CD4-positive, alpha-beta T cell treated with Interleukin-4 for 1 hour (primary cell): ENCODE measurements around the gene MRPL21.

Source experiments
- DNase-seq, 2 donors: peaks; one replicate each; pipeline ENCODE4 v3.0.0-alpha.2; 2020 to 2022

The MRPL21 gene

GRCh38 chr11:68903288-68904247 lies at the start of gene MRPL21, which contains the start of gene IGHMBP2:
Gene MRPL21 (minus strand): TSS chr11:68903832. CDS start chr11:68903810, 22 bp downstream.
Gene IGHMBP2 (plus strand): TSS chr11:68903891. CDS start chr11:68903953, 62 bp downstream.
- DNase-seq, result peak; percentile 81 to 84

- no peak for DNase-seq
These were observed 47.1 kb upstream of the MRPL21 start for GRCh38 chr11:68950762-68951161.

DNA sequence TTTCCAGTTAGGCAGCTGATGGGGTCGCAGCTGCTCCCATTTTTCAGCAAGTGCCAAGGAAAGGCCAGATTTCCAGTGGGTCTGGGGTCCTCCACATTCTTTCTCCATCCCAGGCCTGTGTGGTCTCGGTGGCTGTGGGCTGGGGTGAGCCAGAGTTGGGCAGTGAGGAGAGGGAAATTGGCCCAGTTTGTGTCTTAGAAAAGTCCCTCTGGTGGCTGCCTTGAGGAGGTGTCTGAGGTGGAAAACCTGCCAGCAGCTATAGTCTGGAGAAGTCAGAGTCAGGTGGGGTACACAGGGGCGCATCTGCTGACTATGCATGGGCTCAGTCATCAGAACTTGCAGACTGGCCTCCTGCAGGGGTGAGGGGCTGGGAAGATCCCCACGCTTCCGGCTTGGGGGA lies 46.6 kb upstream of the MRPL21 start:
- DNase-seq, result no peak

DNA sequence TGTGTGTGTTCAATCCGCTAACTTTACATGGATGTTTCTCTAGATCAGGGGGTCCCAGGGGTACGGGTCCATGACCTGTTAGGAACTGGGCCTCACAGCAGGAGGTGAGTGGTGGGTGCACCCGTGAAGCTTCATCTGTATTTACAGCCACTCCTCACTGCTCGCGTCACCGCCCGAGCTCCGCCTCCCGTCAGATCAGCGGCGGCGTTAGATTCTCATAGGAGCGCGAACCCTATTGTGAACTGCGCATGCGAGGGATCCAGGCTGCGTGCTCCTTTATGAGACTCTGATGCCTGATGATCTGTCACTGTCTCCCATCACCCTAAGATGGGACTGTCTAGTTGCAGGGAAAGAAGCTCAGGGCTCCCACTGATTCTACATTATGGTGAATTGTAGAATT lies 45.3 kb upstream of the MRPL21 start:
- no peak for DNase-seq

- no peak for DNase-seq
These were observed 44.9 kb upstream of the MRPL21 start for GRCh38 chr11:68948496-68948895.

DNA sequence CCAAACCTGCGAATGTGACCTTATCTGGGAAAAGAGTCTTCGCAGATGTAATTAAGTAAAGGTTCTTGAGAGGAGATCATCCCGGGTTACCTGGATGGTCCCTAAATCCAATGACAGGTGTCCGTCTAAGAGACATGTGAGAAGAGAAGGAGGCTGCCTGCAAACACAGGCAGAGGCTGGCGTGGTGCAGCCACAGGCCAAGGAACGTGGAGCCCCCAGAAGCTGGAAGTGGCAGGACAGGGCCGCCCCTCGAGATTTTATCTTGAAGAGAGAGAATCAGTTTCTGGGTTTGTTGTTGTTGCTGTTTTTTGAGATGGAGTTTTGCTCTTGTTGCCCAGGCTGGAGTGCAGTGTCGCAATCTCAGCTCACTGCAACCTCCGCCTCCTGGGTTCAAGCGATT lies 43.5 kb upstream of the MRPL21 start:
- no peak for DNase-seq

- no peak for DNase-seq
These were observed 42.9 kb upstream of the MRPL21 start for GRCh38 chr11:68946416-68947090.

- no peak for DNase-seq
These were observed 39.2 kb upstream of the MRPL21 start for GRCh38 chr11:68942751-68943271.

DNA sequence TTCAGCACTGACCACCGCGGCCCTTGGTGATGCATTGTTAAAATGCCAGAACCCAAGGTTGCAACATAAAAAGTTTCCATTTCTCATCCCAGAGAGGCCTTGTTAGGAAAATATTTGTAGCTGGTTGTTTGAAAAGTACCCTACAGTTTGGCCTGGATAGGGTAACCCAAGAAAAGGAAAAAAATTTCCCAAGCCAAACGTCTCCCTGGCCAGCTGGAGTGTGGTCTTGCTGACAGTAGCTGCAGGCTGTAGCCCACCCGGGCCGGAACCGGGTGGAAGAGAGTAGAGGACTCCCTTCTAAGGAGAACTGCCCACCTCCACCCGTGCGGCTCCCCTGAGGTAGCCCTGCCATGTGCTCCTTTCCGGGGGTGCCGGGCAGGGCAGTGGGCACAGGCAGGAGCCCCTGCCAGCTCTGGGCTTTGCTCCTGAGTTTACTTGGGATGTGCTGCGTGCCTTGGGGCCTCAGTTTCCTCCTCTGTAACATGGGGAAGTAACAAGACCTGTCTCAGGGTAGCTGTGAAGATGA lies 38.5 kb upstream of the MRPL21 start:
- DNase-seq, result no peak

- no peak for DNase-seq
These were observed 37.9 kb upstream of the MRPL21 start for GRCh38 chr11:68941324-68942094.

DNA sequence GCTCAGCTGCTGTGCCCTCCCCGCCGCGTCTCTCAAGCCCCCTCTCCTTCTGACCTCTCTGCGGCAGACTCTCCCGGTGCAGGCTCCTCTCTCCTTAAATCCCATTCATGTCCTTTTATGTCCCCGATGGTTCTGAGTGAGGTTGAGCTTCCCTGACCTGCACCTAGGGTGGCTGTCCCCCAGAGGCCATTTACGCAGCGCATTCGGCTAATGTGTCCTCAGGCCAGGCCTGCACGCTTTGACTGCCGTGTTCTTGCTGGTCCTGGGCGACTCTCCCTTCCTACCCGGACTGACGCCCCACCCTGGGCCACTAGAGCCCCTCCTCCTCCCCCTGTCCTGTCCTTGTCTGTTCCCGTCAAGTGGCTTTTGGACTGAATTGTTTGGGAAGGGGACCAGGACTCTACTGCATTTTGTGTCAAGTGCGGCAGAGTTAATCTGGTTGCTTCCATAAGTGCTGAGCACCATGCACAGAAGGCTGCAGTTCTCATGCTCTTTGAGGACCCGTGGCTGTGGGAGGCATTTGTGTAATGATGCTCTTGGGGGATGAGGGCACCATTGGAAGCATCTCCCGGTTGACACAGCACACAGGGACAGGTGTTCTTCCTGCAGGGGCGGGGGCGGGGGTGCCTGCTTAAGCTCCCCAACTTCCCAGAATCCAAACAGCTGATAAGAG lies 37.2 kb upstream of the MRPL21 start:
- no peak for DNase-seq

DNA sequence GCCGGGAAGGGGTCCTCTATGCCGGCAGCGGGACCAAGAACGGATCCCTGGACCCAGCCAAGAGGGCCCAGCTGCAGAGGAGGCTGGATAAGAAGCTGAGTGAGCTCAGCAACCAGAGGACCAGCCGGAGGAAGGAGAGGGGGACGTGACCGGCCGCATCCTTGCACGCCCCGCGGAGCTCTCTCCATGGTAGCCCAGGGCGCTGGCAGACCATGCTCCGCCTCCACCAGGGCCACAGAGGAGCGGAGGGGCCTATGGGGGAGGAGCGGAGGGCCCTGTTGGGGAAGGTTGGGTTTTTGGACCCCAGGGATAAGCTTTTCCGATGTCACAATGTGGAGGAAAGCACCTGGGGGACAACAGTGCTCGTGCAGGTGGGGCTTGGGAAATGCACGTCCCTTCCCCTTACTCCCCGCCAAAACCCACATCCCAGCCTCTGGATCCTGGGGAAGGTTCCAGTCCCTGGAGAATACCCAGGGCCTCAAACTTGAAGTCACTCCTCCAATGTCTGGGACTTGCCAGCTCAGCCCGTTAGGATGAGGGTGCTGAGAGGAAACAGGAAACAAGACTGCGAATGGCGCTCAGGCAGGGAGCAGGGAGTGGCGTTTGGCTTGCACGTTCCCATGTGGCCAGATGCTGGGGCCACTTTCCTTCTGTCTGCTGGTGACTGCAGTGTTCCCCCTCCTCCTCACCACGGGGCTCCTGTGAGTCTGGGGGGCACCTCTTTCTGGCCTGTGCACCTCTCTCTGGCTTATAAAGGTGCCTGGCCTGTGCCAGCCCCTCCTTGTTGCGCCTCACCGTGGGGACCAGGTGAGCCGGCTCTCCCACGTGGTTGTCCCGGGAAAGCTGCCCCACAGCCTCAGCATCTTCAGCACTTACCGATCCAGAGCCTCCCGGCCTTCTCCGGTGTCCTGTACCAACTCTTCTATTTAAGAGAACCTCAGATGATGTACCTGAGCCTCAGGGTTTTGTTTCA lies 36.2 kb upstream of the MRPL21 start:
- DNase-seq, result no peak

DNA sequence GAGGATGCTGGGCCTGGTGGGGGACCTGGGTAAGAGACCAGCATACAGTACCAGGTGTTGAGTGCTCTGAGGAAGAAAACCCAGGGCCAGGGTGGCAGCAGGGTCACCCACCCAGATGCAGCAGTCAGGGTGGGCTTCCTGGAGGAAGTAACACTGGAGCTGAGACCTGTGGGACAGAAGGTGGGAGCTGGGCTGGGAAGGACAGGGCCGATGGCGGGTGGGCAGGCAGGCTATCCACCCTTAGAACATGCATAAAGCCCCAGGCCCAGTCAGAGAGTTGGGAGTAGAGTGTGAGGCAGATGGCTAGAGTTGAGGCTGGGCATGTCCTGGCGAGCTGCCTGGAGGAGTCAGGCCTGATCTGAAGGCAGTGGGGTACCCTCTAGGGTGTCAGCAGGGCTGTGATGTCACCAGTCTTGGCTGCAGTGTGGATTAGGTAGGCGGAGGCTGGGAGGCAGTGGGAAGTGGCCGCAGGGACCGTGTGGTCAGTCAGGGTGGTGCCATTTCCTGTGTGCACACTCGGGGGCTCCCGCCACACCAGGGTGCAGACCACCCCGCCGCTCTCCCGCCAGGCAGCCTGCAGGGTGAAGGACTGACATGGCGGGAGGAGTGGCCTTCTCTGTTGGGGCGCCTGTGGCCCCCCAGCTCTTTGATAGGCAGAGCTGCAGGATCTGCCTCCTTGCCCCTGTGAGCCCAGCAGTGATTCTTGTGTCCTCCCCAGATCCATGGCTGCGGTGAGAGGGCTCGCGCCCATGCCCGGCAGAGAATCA lies 35.4 kb upstream of the MRPL21 start:
- DNase-seq, result no peak

DNA sequence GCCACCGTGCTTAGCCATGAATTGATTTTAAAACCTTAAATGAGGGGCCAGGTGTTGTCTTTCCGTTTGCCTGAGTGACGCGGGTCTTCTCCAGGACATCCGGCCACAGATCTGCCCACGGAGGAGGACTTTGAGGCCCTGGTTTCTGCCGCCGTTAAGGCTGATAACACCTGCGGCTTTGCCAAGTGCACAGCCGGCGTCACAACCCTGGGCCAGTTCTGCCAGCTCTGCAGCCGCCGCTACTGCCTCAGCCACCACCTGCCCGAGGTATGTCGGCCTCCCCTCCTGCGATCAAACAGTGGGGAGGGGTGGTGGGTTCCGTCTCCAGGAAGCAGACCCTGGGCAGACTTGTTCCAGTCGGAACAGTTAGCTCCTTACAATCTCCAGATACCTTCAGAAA lies 34.5 kb upstream of the MRPL21 start:
- DNase-seq, result no peak

DNA sequence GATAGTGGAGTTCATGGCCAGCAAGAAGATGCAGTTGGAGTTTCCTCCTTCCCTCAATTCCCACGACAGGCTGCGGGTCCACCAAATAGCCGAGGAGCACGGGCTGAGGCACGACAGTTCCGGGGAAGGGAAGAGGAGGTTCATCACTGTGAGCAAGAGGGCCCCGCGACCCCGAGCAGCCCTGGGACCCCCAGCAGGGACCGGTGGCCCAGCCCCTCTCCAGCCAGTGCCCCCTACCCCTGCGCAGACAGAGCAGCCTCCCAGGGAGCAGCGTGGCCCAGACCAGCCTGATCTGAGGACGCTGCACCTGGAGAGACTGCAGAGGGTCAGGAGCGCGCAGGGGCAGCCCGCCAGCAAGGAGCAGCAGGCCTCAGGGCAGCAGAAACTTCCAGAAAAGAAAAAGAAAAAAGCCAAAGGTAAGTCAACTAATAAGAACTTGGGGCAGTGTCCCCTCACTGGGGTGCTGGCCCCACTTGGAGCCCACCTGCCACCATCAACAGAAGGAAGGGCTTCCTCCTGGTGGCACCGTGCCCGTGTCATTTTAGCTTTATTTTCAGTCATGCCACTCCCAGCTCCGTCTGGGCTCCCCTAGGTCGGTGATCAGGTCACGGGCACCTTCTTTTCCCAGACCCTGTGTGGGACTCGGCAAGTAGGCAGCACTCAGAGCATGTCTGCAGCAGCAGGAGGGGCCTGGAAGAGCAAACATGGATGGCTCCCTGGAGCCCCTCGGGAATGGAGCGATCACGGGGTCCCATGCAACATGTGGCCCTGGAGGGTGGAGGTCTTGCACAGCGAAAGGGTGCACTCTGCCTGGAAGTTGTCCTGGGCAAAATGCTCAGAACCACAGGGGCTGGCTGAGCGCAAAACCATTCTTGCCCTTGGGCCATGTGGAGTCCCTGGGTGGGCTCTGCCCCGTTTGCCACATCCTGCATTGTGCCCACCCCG lies 33.3 kb upstream of the MRPL21 start:
- DNase-seq, result no peak

- no peak for DNase-seq
These were observed 32.7 kb upstream of the MRPL21 start for GRCh38 chr11:68936358-68936636.

DNA sequence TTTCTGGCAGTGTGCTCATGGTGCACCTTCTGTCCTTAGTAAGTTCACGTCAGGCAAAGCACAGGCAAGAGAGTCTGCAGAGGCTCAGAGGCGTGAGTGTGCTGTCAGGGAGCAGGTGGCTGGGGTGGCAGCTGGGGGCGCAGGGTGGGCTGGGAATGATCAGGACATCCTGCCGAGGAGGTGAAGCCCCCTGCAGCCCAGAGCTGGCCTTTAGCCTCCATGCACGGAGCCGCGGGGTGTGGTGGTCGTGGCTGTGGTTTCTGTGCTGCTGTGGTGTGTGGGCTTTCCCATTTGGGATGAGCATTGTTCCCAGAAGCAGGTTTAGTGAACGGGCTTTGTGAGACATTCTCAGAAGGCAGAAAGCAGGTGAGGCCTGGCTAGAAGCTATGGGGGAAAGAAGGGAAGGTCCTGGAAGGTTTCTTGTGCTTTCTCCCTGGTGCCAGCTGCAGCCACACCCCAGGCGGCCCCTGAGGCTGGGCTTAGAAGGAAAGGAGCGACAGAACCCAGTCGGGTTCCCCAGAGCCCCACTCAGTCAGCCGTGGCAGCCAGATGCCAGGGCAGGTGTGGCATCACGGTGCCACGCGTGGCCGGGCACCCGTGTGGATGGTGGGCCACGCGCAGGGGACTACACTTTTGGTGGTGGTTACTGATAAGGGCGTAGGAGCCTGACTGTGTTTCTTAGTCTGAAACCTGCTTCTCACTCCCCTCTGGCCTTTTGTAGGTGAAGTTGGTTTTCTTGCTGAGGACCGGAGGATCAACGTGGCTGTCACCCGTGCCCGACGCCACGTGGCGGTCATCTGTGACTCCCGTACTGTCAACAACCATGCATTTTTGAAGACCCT lies 32.1 kb upstream of the MRPL21 start:
- DNase-seq, result no peak

- no peak for DNase-seq
These were observed 31.4 kb upstream of the MRPL21 start for GRCh38 chr11:68935066-68935465.
